SU-DHL-6 (cell line): ENCODE measurements around the gene IL2RG.

Source experiments
- H2AFZ ChIP-seq: fragments of 200-600 bp; sonication (generic); 2 replicates; pipeline ENCODE4 v1.6.1; 2014; ENCODE audit warnings: low read depth, mild to moderate bottlenecking, moderate library complexity, mixed read lengths, antibody characterized with exemption, low read length; ENCODE audit not compliant: severe bottlenecking
- H3F3A ChIP-seq: fragments of 200-600 bp; shearing (Covaris generic); 2 replicates; pipeline ENCODE4 v1.6.0; 2016; ENCODE audit warnings: antibody characterized with exemption, mild to moderate bottlenecking; ENCODE audit not compliant: insufficient read depth
- H3K27ac ChIP-seq: fragments of 200-600 bp; sonication (generic); 2 replicates; pipeline ENCODE4 v1.5.1; 2016; ENCODE audit warnings: low read depth, mild to moderate bottlenecking, low read length, moderate library complexity, mixed read lengths
- H3K27me3 ChIP-seq: fragments of 200-600 bp; sonication (generic), shearing (Covaris generic); 2 replicates; pipeline ENCODE4 v1.6.0; 2014; ENCODE audit warnings: mild to moderate bottlenecking, low read length
- H3K36me3 ChIP-seq: fragments of 200-600 bp; sonication (generic); 2 replicates; pipeline ENCODE4 v1.6.1; 2014; ENCODE audit warnings: mild to moderate bottlenecking, low read length, mixed read lengths
- H3K4me2 ChIP-seq: fragments of 300-600, 200-600 bp; shearing (Covaris generic), sonication (generic); 2 replicates; pipeline ENCODE4 v1.6.0; 2014; ENCODE audit warnings: low read length, low read depth, mild to moderate bottlenecking; ENCODE audit not compliant: poor library complexity, severe bottlenecking
- H3K4me3 ChIP-seq: fragments of 200-600 bp; sonication (generic); 2 replicates; pipeline ENCODE4 v1.5.1; 2014; ENCODE audit warnings: antibody characterized with exemption, low read length, mild to moderate bottlenecking, mixed read lengths; ENCODE audit not compliant: insufficient read depth, poor library complexity, severe bottlenecking
- H3K79me2 ChIP-seq: fragments of 200-600 bp; sonication (generic); 2 replicates; pipeline ENCODE4 v1.6.1; 2014; ENCODE audit warnings: mild to moderate bottlenecking, low read length, moderate library complexity; ENCODE audit not compliant: insufficient read depth
- H3K9ac ChIP-seq: fragments of 200-600 bp; sonication (generic); 2 replicates; pipeline ENCODE4 v1.7.0; 2014; ENCODE audit warnings: mild to moderate bottlenecking, low read length
- H3K9me2 ChIP-seq: fragments of 200-600 bp; sonication (generic); replicated peaks from 2 replicates; pipeline ENCODE4 v1.6.1; 2014; ENCODE audit warnings: low read length; ENCODE audit not compliant: insufficient read depth
- H3K9me3 ChIP-seq: fragments of 200-600 bp; sonication (generic); 2 replicates; pipeline ENCODE4 v1.6.1; 2014; ENCODE audit warnings: low read length, mixed read lengths; ENCODE audit not compliant: insufficient read depth
- H4K20me1 ChIP-seq: fragments of 200-600 bp; sonication (generic); 2 replicates; pipeline ENCODE4 v1.6.1; 2014; ENCODE audit warnings: low read depth, mild to moderate bottlenecking, antibody characterized with exemption, low read length, moderate library complexity, mixed read lengths
- EZH2phosphoT487 ChIP-seq: fragments of 200-600 bp; sonication (generic), shearing (Covaris generic); conservative IDR thresholded peaks from 2 replicates; pipeline ENCODE4 v1.6.1; 2018; ENCODE audit warnings: mild to moderate bottlenecking, antibody characterized with exemption, low read length, moderate library complexity, mixed read lengths
- TF ChIP-seq, protein P1 (sequence below): fragments of 200-600 bp; sonication (generic); IDR thresholded peaks from one replicate; pipeline ENCODE4 v1.5.1; 2017; ENCODE audit warnings: antibody characterized with exemption, mild to moderate bottlenecking, low read length, moderate library complexity; ENCODE audit not compliant: insufficient read depth, poor library complexity, severe bottlenecking

IL2RG gene

GRCh38 chrX:71148278-71148663, 36.9 kb upstream of the IL2RG start:
- TF ChIP-seq, protein P1, sequence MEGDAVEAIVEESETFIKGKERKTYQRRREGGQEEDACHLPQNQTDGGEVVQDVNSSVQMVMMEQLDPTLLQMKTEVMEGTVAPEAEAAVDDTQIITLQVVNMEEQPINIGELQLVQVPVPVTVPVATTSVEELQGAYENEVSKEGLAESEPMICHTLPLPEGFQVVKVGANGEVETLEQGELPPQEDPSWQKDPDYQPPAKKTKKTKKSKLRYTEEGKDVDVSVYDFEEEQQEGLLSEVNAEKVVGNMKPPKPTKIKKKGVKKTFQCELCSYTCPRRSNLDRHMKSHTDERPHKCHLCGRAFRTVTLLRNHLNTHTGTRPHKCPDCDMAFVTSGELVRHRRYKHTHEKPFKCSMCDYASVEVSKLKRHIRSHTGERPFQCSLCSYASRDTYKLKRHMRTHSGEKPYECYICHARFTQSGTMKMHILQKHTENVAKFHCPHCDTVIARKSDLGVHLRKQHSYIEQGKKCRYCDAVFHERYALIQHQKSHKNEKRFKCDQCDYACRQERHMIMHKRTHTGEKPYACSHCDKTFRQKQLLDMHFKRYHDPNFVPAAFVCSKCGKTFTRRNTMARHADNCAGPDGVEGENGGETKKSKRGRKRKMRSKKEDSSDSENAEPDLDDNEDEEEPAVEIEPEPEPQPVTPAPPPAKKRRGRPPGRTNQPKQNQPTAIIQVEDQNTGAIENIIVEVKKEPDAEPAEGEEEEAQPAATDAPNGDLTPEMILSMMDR: no peak
- TF ChIP-seq EZH2phosphoT487: no peak
- Histone ChIP-seq H3F3A (no peaks in the 10 kb centered on the region), H3K9ac (no peak overlapping the region), H3K36me3 (no peaks in the 10 kb centered on the region), H3K79me2 (no peaks in the 10 kb centered on the region), H3K27me3 (no peaks in the 10 kb centered on the region), H3K4me3 (no peak overlapping the region), H4K20me1 (no peaks in the 10 kb centered on the region), H3K9me2 (no peaks in the 10 kb centered on the region), H3K9me3 (no peaks in the 10 kb centered on the region), H3K27ac (no peak overlapping the region), H3K4me2 (no peak overlapping the region), H2AFZ (no peak overlapping the region)

DNA sequence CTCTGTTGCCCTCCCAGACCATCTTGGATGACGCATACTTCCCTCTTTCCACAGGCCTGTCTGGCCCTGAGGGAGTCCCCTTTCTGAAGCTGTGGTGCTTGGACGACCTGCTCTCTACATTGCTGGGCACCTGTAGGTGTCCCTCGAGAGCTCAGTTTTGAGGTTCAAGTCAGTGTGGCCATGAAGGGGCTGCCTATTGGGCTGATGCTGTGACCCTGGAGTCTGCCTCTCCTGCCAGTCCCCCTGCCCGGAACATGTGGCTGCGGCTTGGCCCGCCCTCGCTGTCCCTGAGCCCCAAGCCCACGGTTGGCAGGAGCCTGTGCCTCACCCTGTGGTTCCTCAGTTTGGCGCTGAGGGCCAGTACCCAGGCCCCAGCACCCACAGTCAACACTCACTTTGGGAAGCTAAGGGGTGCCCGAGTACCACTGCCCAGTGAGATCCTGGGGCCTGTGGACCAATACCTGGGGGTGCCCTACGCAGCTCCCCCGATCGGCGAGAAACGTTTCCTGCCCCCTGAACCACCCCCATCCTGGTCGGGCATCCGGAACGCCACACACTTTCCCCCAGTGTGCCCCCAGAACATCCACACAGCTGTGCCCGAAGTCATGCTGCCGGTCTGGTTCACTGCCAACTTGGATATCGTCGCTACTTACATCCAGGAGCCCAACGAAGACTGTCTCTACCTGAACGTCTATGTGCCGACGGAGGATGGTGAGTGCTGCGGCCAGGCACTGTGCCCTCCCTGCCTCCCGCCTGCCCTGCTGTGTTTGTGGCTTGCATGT, 36.3 kb upstream of the IL2RG start:
- no peak for TF ChIP-seq EZH2phosphoT487
- TF ChIP-seq, protein P1: no peak
- no peaks in the 10 kb centered on the region for H3K9me3 ChIP-seq

GRCh38 chrX:71144651-71145050, 33.3 kb upstream of the IL2RG start, which contains the start of gene NLGN3:
Gene NLGN3, plus strand, starts transcription at chrX:71144841. Its CDS starts 2,909 bp downstream, at chrX:71147750.
- no peak within 1 kb of the TSS for H3K4me2 ChIP-seq
- no peaks in the 10 kb centered on the region for H3K9me2 ChIP-seq
- H3K27ac ChIP-seq: no peak within 1 kb of the TSS
- no peaks in the 10 kb centered on the region for H4K20me1 ChIP-seq
- H2AFZ ChIP-seq: no peak within 1 kb of the TSS
- H3K9ac ChIP-seq: no peak within 1 kb of the TSS
- no peaks in the 10 kb centered on the region for H3K27me3 ChIP-seq
- H3F3A ChIP-seq: no peaks in the 10 kb centered on the region
- H3K36me3 ChIP-seq: no peaks in the 10 kb centered on the region
- no peaks in the 10 kb centered on the region for H3K9me3 ChIP-seq
- no peak within 1 kb of the TSS for H3K4me3 ChIP-seq
- H3K79me2 ChIP-seq: no peaks in the 10 kb centered on the region
- no peak for TF ChIP-seq EZH2phosphoT487
- TF ChIP-seq, protein P1: no peak

More for the DNA sequence above, 36.3 kb upstream of the IL2RG start:
- H3K9ac ChIP-seq: no peak overlapping the region
- no peaks in the 10 kb centered on the region for H3F3A ChIP-seq
- H3K79me2 ChIP-seq: no peaks in the 10 kb centered on the region
- no peak overlapping the region for H3K4me3 ChIP-seq
- no peak overlapping the region for H3K27ac ChIP-seq
- no peak overlapping the region for H2AFZ ChIP-seq
- H3K27me3 ChIP-seq: no peaks in the 10 kb centered on the region
- H3K36me3 ChIP-seq: no peaks in the 10 kb centered on the region
- H4K20me1 ChIP-seq: no peaks in the 10 kb centered on the region
- no peaks in the 10 kb centered on the region for H3K9me2 ChIP-seq
- H3K4me2 ChIP-seq: no peak overlapping the region
